T-helper 1 cell treated with Interleukin-12 subunit alpha and Interleukin-12 subunit beta and Interleukin-4 antibody, amounts not matched to agents 30 μg/mL and 1 μg/mL, for 36 hours (primary cell): ENCODE data around the gene CLTA.
"Not testable (repeated sequence)": the region's sequence is repeated elsewhere in the genome, so short reads cannot be mapped to it uniquely, and the experiment has no call there.

Source experiments
- H3K27ac Mint-ChIP-seq: one replicate; pipeline ENCODE4 v1.8.0; 2021; ENCODE audit warnings: mild to moderate bottlenecking, mixed read lengths
- H3K27me3 Mint-ChIP-seq: one replicate; pipeline ENCODE4 v1.8.0; 2021; ENCODE audit warnings: low read depth, mixed read lengths
- H3K36me3 Mint-ChIP-seq: one replicate; pipeline ENCODE4 v1.8.0; 2021; ENCODE audit warnings: low read depth, mixed read lengths
- H3K4me1 Mint-ChIP-seq: one replicate; pipeline ENCODE4 v1.8.0; 2021; ENCODE audit warnings: low read depth, mixed read lengths
- H3K4me3 Mint-ChIP-seq: one replicate; pipeline ENCODE4 v1.8.0; 2021; ENCODE audit warnings: mild to moderate bottlenecking, moderate library complexity, mixed read lengths
- H3K9me3 Mint-ChIP-seq: one replicate; pipeline ENCODE4 v1.8.0; 2021; ENCODE audit warnings: mixed read lengths

Gene CLTA

DNA sequence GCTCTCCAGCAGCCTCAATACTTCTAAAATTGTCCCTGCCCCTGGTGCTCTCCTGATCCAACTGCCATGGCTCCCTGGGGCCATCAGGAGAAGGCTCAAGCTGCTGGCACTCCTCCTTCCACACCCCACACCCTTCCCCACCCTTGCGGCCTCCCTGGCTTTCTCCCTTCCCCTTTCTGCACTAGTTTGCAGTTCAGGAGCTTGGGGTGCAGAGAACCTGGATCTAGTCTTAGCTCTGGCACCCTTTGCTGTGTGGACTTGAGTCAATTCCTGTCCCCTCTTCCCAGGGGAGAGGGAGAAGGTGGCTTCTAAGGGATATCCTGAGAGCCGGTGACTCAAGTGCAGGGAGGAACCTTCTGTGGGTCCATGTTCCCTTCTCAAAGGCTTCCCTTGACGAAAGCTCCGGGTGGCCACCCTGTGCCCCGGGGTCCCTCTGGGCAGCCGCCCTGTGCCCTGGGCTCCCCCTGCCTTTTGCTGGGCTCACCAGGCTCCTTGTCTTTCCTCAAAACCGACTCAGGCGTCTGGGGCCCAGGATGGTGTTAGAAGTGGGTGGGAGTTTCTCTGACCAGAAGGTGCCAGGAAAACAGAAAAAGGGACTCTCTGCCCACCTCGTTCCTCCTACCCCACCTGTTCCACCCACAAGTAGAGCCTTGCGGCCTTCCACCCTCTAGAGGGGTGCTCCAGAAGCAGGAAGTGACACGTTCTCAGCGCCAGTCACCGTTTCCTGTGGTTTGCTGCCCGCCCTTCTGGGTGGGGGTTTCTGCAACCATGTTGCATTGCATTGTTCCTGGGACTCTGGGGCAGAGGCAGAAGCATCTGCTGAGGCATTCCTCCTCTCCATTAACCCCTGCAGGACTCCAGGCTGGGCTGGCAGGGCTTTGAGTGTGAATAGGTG, 39.2 kb upstream of the CLTA start:
- peaks cover 53% of the 10 kb centered on the region for H3K36me3 Mint-ChIP-seq
- peak overlapping the region; percentile 97 for H3K27ac Mint-ChIP-seq
- H3K4me1 Mint-ChIP-seq = peaks cover 55% of the 10 kb centered on the region
- peaks cover 5% of the 10 kb centered on the region for H3K9me3 Mint-ChIP-seq
- no peaks in the 10 kb centered on the region for H3K27me3 Mint-ChIP-seq
- peak overlapping the region; percentile 80 for H3K4me3 Mint-ChIP-seq

DNA sequence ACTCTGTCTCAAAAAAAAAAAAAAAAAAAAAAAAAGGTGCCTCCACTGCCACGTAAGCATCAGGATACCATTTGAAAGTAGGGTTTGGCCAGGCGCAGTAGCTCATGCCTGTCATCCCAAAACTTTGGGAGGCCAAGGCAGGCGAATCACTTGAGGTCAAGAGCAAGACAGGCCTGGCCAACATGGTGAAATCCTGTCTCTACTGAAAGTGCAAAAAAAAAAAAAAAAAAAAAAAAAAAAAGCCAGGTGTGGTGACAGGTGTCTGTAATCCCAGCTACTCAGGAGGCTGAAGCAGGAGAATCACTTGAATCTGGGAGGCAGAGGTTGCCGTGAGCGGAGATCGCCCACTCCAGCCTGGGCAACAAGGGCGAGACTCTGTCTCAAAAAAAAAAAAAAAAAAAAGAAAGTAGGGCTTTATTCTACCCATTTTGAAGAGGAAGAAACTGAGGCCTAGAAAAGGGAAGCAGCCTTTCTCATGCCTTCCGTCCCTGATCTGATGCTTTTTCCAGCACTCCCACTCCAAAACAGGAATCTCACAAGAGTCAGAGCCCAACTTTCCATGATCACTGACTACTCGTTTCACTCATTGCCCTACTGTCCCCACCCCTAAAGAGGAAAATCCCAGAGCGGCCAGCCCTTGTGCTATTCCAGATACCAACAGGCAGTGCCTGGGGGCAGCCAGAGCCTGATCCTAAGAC, 37.8 kb upstream of the CLTA start:
- H3K36me3 Mint-ChIP-seq = peaks cover 45% of the 10 kb centered on the region
- H3K4me1 Mint-ChIP-seq = peaks cover 49% of the 10 kb centered on the region
- H3K27me3 Mint-ChIP-seq = no peaks in the 10 kb centered on the region
- H3K27ac Mint-ChIP-seq = peak overlapping the region; percentile 77
- H3K4me3 Mint-ChIP-seq = no peak overlapping the region
- H3K9me3 Mint-ChIP-seq = no peaks in the 10 kb centered on the region

DNA sequence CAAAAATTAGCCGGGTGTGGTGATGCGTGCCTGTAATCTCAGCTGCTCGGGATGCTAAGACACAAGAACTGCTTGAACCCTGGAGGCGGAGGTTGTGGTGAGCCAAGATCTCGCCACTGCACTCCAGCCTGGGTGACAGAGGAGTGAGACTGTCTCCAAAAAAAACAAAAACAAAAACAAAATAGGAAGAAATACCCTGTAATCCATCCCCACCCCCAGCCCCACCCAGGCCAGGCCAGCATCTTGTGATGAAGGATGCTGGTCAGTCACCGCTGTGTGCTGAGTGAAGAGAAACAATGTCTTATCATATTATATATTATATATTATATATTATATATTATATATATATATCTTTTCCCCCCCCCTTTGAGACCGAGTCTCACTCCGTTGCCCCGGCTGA, 37.0 kb upstream of the CLTA start:
- H3K36me3 Mint-ChIP-seq = peaks cover 48% of the 10 kb centered on the region
- no peaks in the 10 kb centered on the region for H3K9me3 Mint-ChIP-seq
- H3K4me1 Mint-ChIP-seq = peaks cover 48% of the 10 kb centered on the region
- peak overlapping the region; percentile 43 for H3K27ac Mint-ChIP-seq
- H3K4me3 Mint-ChIP-seq = no peak overlapping the region
- H3K27me3 Mint-ChIP-seq = no peaks in the 10 kb centered on the region

DNA sequence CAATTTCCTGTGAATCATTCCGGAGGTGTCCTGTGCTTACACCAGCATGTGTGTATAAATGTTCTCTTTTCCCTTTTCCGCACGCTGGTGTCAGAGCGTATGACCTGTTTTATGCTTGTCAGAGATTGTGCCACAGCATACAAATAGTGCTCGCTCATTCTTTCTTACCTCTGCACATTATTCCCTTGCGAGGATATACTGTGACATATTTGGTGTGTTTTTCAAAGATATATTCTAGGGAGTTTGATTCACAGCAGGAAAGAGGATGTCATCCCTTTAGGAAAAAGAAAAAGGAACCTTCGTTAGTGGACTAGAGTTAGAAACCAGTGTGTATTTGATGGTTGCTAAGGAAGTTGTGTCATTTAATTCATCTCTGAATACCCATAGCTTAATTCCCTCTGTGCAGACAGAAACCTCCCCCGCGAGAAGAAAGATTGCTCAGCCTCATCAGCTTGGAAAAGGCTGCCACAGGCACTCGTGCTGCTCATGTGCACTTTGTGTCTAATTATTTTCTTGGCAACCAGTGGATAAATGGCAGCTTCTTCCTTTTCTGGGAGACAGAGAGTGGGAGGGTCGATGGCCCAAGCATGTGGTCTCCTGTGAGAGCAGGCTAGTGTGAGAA, 36.3 kb upstream of the CLTA start:
- H3K27me3 Mint-ChIP-seq = no peaks in the 10 kb centered on the region
- peaks cover 49% of the 10 kb centered on the region for H3K36me3 Mint-ChIP-seq
- H3K27ac Mint-ChIP-seq = peak overlapping the region; percentile 43
- H3K9me3 Mint-ChIP-seq = no peaks in the 10 kb centered on the region
- H3K4me1 Mint-ChIP-seq = peaks cover 44% of the 10 kb centered on the region
- no peak overlapping the region for H3K4me3 Mint-ChIP-seq

DNA sequence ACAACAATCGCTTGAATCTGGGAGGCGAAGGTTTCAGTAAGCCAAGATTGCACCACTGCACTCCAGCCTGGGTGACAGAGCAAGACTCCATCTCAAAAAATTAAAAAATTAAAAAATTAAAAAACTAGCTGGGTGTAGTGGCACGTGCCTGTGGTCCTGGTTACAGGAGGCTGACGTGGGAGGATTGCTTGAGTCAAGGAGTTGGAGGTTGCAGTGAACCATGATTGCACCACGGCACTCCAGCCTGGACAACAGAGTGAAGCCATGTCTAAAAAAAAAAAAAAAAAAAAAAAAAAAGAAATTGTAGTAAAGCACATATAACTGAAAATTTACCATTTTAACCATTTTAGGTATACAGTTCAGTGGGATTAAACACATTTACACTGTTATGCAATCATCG, 34.6 kb upstream of the CLTA start:
- Mint-ChIP-seq H3K9me3 (no peaks in the 10 kb centered on the region), H3K27me3 (no peaks in the 10 kb centered on the region), H3K4me1 (peaks cover 37% of the 10 kb centered on the region), H3K27ac (no peak overlapping the region), H3K4me3 (no peak overlapping the region), H3K36me3 (peaks cover 46% of the 10 kb centered on the region)

DNA sequence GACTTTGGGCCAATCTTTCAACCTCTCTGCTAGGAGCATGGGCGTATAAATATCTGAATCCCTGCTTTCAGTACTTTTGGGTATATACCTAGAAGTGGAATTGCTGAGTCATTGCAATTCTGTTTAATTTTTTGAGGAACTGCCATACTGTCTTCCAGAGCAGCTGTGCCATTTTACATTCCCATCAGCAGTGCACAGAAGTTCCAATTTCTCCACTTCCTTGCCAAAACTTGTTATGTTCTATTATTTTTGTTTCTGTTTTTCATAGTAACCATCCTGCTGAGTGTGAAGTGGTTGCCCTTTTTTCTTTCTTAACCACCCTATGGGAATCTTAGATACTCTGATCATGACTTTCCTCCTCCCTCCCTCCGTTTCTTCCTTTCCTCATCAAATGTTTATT, 32.6 kb upstream of the CLTA start:
- H3K27ac Mint-ChIP-seq = no peak overlapping the region
- H3K4me3 Mint-ChIP-seq = no peak overlapping the region
- no peaks in the 10 kb centered on the region for H3K9me3 Mint-ChIP-seq
- peaks cover 30% of the 10 kb centered on the region for H3K4me1 Mint-ChIP-seq
- H3K36me3 Mint-ChIP-seq = peaks cover 46% of the 10 kb centered on the region
- no peaks in the 10 kb centered on the region for H3K27me3 Mint-ChIP-seq

DNA sequence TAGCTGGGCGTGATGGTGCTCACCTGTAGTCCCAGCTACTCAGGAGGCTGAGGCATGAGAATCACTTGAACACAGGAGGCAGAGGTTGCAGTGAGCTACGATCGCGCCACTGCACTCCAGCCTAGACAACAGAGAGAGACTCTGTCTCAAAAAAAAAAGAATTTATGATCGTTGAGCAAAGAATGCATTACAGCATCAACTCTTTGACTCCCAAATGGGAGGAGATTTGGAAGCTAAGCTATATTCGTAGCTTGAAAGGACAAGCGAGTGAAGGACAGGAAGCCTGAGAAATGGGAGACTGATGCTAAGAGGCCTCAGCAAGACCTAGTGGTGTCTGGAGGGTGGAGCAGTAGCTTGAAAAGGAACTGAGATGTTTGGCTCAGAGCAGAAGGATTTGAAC, 31.8 kb upstream of the CLTA start:
- no peaks in the 10 kb centered on the region for H3K9me3 Mint-ChIP-seq
- no peaks in the 10 kb centered on the region for H3K27me3 Mint-ChIP-seq
- peaks cover 45% of the 10 kb centered on the region for H3K36me3 Mint-ChIP-seq
- H3K4me3 Mint-ChIP-seq = no peak overlapping the region
- no peak overlapping the region for H3K27ac Mint-ChIP-seq
- peaks cover 23% of the 10 kb centered on the region for H3K4me1 Mint-ChIP-seq

DNA sequence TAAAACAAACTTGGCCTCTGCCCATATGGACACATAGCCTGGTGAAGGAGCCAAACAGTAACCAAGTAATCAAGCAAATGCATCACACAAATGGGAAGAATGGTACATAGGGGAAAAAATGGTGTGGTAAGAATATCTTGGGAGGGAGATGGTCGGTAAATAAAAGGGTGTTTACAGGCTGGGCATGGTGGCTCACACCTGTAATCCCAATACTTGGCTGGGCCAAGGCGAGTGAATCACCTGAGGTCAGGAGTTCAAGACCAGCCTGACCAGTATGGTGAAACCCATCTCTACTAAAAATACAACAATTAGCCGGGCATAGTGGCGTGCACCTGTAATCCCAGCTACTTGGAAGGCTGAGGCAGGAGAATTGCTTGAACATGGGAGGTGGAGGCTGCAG, 31.2 kb upstream of the CLTA start:
- H3K4me3 Mint-ChIP-seq, H3K27me3 Mint-ChIP-seq: not testable (repeated sequence)
- H3K36me3 Mint-ChIP-seq = peaks cover 40% of the 10 kb centered on the region

DNA sequence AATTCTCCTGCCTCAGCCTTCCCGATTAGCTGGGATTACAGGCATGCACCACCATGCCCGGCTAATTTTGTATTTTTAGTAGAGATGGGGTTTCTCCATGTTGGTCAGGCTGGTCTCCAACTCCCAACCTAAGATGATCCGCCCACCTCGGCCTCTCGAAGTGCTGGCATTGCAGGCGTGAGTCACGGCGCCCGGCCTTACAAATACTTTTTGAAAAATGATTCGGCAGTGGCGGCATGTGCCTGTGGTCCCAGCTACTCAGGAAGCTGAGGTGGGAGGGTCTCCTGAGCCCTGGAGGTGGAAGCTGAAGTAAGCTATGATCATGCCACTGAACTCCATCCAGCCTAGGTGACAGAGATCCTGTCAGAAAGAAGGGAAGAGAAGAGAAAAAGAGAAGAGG, 30.6 kb upstream of the CLTA start:
- Mint-ChIP-seq H3K4me1 (peaks cover 15% of the 10 kb centered on the region), H3K36me3 (peaks cover 36% of the 10 kb centered on the region)
- H3K4me3 Mint-ChIP-seq, H3K9me3 Mint-ChIP-seq, H3K27me3 Mint-ChIP-seq, H3K27ac Mint-ChIP-seq: not testable (repeated sequence)

More for the DNA sequence above, 31.2 kb upstream of the CLTA start:
- H3K27ac Mint-ChIP-seq, H3K9me3 Mint-ChIP-seq: not testable (repeated sequence)
- H3K4me1 Mint-ChIP-seq = peaks cover 18% of the 10 kb centered on the region

DNA sequence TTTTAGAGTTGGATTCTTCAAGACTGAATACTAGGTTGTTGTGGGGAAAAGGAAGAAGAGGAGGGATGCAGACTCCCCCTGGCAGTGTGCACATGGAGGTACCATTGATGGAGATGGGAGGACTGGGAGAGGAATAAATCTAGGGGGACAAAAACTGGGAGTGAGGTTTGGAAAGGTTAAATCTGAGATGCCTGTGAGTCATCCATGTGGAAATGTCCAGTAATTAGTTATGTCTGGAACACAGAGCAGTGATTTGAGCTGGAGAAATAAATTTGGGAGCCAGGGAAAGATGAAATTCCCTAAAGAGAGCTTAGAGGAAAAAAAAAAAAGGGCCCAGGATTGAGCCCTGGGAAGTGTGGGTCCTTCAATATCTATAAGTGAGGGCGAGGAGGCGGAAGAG, 29.5 kb upstream of the CLTA start:
- Mint-ChIP-seq H3K4me1 (peaks cover 16% of the 10 kb centered on the region), H3K36me3 (peaks cover 31% of the 10 kb centered on the region), H3K4me3 (no peak overlapping the region), H3K9me3 (no peaks in the 10 kb centered on the region), H3K27ac (no peak overlapping the region), H3K27me3 (peaks cover 5% of the 10 kb centered on the region)

DNA sequence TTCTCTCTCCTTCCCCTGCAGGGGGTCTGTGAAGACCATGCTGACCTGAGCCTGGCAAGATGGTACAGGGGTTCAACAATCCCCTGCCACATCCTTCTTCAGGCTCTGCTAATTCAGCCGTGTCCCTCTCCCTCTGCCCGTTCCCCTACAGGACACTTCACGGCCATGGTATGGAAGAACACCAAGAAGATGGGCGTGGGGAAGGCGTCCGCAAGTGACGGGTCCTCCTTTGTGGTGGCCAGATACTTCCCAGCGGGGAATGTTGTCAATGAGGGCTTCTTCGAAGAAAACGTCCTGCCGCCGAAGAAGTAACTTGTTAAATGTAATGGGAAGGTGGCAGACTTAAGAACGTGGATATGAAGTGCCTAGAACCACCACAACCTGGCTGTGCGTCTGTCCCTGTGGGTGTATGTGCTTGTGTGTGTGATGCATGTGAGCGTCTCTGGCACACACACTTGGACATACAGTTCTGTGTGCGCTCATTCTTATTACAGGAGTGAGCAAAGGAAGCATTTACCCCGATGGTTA, 28.4 kb upstream of the CLTA start:
- H3K4me3 Mint-ChIP-seq = no peak overlapping the region
- peaks cover 18% of the 10 kb centered on the region for H3K4me1 Mint-ChIP-seq
- no peaks in the 10 kb centered on the region for H3K9me3 Mint-ChIP-seq
- H3K27ac Mint-ChIP-seq = no peak overlapping the region
- H3K27me3 Mint-ChIP-seq = peaks cover 5% of the 10 kb centered on the region
- peaks cover 27% of the 10 kb centered on the region for H3K36me3 Mint-ChIP-seq

DNA sequence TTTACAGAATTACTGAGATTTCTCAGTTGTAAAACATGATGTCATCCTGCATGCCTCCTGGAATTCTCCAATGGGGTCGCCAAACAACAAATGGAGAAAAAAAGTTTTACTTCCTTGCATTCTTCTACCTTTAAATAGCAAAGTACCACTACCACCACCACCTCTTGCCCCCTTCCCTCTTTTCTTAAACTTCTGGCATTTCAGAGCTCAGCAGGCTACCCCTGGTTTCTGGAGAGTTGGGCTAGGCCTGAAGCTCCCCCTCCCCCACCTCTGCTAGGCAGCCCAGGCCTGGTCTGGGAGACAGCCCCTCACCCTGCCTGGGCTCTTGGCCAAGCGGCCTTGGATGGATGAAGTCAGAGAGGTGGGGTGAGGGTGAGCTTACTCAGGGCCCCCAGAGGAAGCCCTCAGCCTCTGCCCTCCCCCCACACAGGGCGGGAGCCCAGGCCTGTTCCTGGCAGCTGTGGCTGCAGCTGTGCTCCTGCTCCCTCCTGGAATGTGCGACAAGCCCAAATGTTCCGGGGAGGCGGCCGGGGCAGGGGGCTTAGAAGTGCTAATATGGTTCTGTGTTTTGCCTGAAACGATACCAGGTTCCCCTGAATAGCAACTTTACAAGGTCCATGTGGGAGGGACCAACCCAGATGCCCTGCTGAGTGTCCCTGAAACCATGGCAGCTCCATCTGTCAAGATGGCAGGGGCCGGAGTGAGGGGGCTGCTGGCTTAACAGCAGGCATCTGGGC, 27.5 kb upstream of the CLTA start:
- H3K4me1 Mint-ChIP-seq = peaks cover 14% of the 10 kb centered on the region
- peaks cover 25% of the 10 kb centered on the region for H3K36me3 Mint-ChIP-seq
- H3K27me3 Mint-ChIP-seq = peaks cover 5% of the 10 kb centered on the region
- H3K9me3 Mint-ChIP-seq = no peaks in the 10 kb centered on the region
- no peak overlapping the region for H3K4me3 Mint-ChIP-seq
- no peak overlapping the region for H3K27ac Mint-ChIP-seq

DNA sequence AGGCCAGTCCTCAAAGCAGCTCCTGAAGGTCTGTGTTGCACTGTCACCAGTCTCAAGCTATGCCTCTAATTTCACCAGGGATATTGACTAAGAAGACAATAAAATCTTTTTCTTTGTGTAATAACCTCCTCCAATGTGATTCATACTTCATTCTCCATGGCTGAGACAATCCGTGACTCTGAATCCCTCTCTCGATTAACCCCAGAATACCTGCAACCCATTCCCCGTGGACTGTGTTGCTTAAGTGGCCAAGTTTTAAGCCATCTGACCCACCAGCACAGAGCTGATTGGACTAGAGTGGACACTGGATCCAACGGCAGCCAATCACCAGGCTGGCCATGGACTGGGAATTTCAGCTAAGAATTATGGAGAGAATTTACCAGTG, 26.9 kb upstream of the CLTA start:
- no peak overlapping the region for H3K4me3 Mint-ChIP-seq
- no peaks in the 10 kb centered on the region for H3K9me3 Mint-ChIP-seq
- H3K36me3 Mint-ChIP-seq = peaks cover 20% of the 10 kb centered on the region
- H3K27me3 Mint-ChIP-seq = peaks cover 8% of the 10 kb centered on the region
- no peak overlapping the region for H3K27ac Mint-ChIP-seq
- H3K4me1 Mint-ChIP-seq = peaks cover 11% of the 10 kb centered on the region

DNA sequence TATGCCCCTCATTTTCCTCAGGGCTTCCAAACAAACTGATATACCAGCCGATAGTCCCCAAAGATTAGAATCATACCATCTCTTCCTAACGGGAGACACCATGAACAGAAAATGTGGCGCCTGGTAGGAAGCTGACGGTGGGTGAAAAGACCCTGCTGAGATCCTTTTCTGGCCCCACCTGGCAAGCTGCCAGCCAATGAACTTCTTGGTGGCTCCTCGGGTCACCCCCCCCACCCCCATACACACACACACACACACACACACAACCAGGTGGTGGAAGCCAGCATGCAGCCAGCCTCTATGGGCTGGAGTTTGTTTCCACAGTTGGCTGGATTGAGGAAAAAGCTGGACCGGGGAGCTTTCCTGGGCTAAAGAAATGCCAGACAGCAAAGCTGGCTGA, 26.3 kb upstream of the CLTA start:
- Mint-ChIP-seq H3K27ac (no peak overlapping the region), H3K4me3 (no peak overlapping the region), H3K4me1 (peaks cover 11% of the 10 kb centered on the region), H3K27me3 (peaks cover 14% of the 10 kb centered on the region), H3K9me3 (no peaks in the 10 kb centered on the region), H3K36me3 (peaks cover 20% of the 10 kb centered on the region)
